Left ventricle myocardium superior (tissue), 1 donor: Measurements from ENCODE around the gene ELAPOR1. TPM values are rescaled to one million over a fixed set of nuclear protein-coding genes. Genes with fewer than 3 reads are reported as not detected.

ENCODE experiments used
- ATAC-seq: fragments of 200-7000 bp; cut with Tn5 transposase; one replicate; pipeline ENCODE4 v1.9.1; 2020; ENCODE audit warnings: mild to moderate bottlenecking, moderate library complexity
- DNase-seq: peaks from one replicate; pipeline ENCODE4 v3.0.0-alpha.2; 2020
- intact Hi-C: fragments of 100-400 bp; cut with micrococcal nuclease; formaldehyde crosslinking; loops from one replicate; pipeline ENCODE4 v1.11.0; 2022
- long read RNA-seq: library from polyadenylated mRNA; unstranded; transcript quantifications from one replicate; pipeline ENCODE4 v2.0.0, GENCODE V29; 2021
- total RNA-seq: library from RNA; stranded (reverse); fragmentation: NEBNext Ultra II Directional; extraction: Animal tissue kit (Norgen Biotek cat#: 25700); gene quantifications from one replicate; pipeline ENCODE4 v1.2.1, GENCODE V29; 2021
- donor health status: DM: no; HTN: yes; CAD: no; lungs with severe emphysema.

Gene ELAPOR1
- total RNA-seq, result 0.30 TPM
- long read RNA-seq, result 0 reads

GRCh38 chr1:109113590-109114341 is at the start of gene ELAPOR1:
ELAPOR1 (plus strand) TSS chr1:109114115; CDS start chr1:109114184, 69 bp downstream.
- DNase-seq, result peak; percentile 63
- peak; percentile 34 for ATAC-seq
- intact Hi-C loops, result no loop called here

GRCh38 chr1:109065137-109065536 is 48.8 kb upstream of the ELAPOR1 start:
- intact Hi-C loops, result no loop called here
- no peak for DNase-seq
- no peak for ATAC-seq

GRCh38 chr1:109067883-109068282 is 46.0 kb upstream of the ELAPOR1 start:
- DNase-seq (no peak), ATAC-seq (peak; percentile 29)
- intact Hi-C loops, result no loop called here

GRCh38 chr1:109069294-109069693 is 44.6 kb upstream of the ELAPOR1 start:
- intact Hi-C loops, result no loop called here
- DNase-seq (no peak), ATAC-seq (no peak)

- ATAC-seq (peak; percentile 100), DNase-seq (peak; percentile 97)
- intact Hi-C loops, result no loop called here
These were observed 38.1 kb upstream of the ELAPOR1 start, which contains the start of gene TAF13 for GRCh38 chr1:109075531-109076490. TAF13 (minus strand) TSS chr1:109076003; CDS start chr1:109075947, 56 bp downstream.

GRCh38 chr1:109078317-109078716 is 35.6 kb upstream of the ELAPOR1 start:
- ATAC-seq (no peak), DNase-seq (no peak)
- intact Hi-C loops, result no loop called here

- ATAC-seq (no peak), DNase-seq (no peak)
- intact Hi-C loops, result no loop called here
These were observed 34.7 kb upstream of the ELAPOR1 start for GRCh38 chr1:109079240-109079622.

- no peak for ATAC-seq
- intact Hi-C loops, result no loop called here
- DNase-seq, result no peak
These were observed 33.4 kb upstream of the ELAPOR1 start for GRCh38 chr1:109080441-109081082.

GRCh38 chr1:109083501-109083900 is 30.4 kb upstream of the ELAPOR1 start:
- intact Hi-C loops, result no loop called here
- ATAC-seq, result no peak
- no peak for DNase-seq

- ATAC-seq, result no peak
- intact Hi-C loops, result no loop called here
These were observed 30.0 kb upstream of the ELAPOR1 start for GRCh38 chr1:109083923-109084322.

GRCh38 chr1:109084563-109085517 is 29.1 kb upstream of the ELAPOR1 start:
- intact Hi-C loops, result no loop called here
- DNase-seq, result no peak
- no peak for ATAC-seq

More at GRCh38 chr1:109083923-109084322, 30.0 kb upstream of the ELAPOR1 start:
- DNase-seq, result no peak

- ATAC-seq, result peak; percentile 36
- peak; percentile 71 for DNase-seq
- intact Hi-C loops, result no loop called here
These were observed 24.5 kb upstream of the ELAPOR1 start for GRCh38 chr1:109089242-109090015.

GRCh38 chr1:109090196-109091077 is 23.5 kb upstream of the ELAPOR1 start, which contains the start of gene TMEM167B:
TMEM167B (plus strand) TSS chr1:109090764; CDS start chr1:109090873, 109 bp downstream.
- ATAC-seq (peak; percentile 96), DNase-seq (peak; percentile 93)
- intact Hi-C loops, result no loop called here

GRCh38 chr1:109091078-109091838 is 22.7 kb upstream of the ELAPOR1 start:
- DNase-seq, result no peak
- intact Hi-C loops, result no loop called here
- peak; percentile 58 for ATAC-seq

GRCh38 chr1:109091839-109092193 is 22.1 kb upstream of the ELAPOR1 start:
- ATAC-seq, result no peak
- DNase-seq, result no peak
- intact Hi-C loops, result no loop called here

- no peak for DNase-seq
- no peak for ATAC-seq
- intact Hi-C loops, result no loop called here
These were observed 19.5 kb upstream of the ELAPOR1 start for GRCh38 chr1:109094377-109094803.
